NCI-H146 treated with DMSO at 0.1 percent for 48 hours (cell line): ENCODE results near the gene CRACDL.

ENCODE experiments used
- DNase-seq: peaks from one replicate; lab custom pipeline; 2025; ENCODE audit not compliant: unreplicated experiment; lab: John Stamatoyannopoulos, UW

The CRACDL gene

GRCh38 chr2:98826856-98827255 is 109.2 kb downstream of the CRACDL start:
- DNase-seq, result no peak

GRCh38 chr2:98825858-98826257 is 110.2 kb downstream of the CRACDL start:
- no peak for DNase-seq

- no peak for DNase-seq
These were observed 110.6 kb downstream of the CRACDL start for GRCh38 chr2:98825404-98825803.

- DNase-seq, result no peak
These were observed 111.0 kb downstream of the CRACDL start for GRCh38 chr2:98825020-98825350.

GRCh38 chr2:98824256-98825019 is 111.6 kb downstream of the CRACDL start:
- no peak for DNase-seq

- DNase-seq, result no peak
These were observed 112.5 kb downstream of the CRACDL start for GRCh38 chr2:98823196-98824170.

- no peak for DNase-seq
These were observed 113.5 kb downstream of the CRACDL start for GRCh38 chr2:98822301-98823164.

GRCh38 chr2:98821629-98822135 is 114.3 kb downstream of the CRACDL start:
- no peak for DNase-seq

GRCh38 chr2:98819231-98819766 is 116.7 kb downstream of the CRACDL start:
- no peak for DNase-seq

GRCh38 chr2:98818164-98818563 is 117.9 kb downstream of the CRACDL start:
- no peak for DNase-seq

GRCh38 chr2:98816281-98816680 is 119.7 kb downstream of the CRACDL start:
- no peak for DNase-seq

- DNase-seq, result no peak
These were observed 120.2 kb downstream of the CRACDL start for GRCh38 chr2:98815795-98816194.

- DNase-seq, result no peak
These were observed 124.3 kb downstream of the CRACDL start for GRCh38 chr2:98811766-98812165.

GRCh38 chr2:98810588-98810928 is 125.5 kb downstream of the CRACDL start:
- DNase-seq, result no peak

- no peak for DNase-seq
These were observed 126.0 kb downstream of the CRACDL start for GRCh38 chr2:98809878-98810587.

- no peak for DNase-seq
These were observed 126.9 kb downstream of the CRACDL start for GRCh38 chr2:98809116-98809515.

GRCh38 chr2:98808546-98808945 is 127.5 kb downstream of the CRACDL start:
- no peak for DNase-seq

- DNase-seq, result no peak
These were observed 128.1 kb downstream of the CRACDL start for GRCh38 chr2:98807929-98808328.

- no peak for DNase-seq
These were observed 128.8 kb downstream of the CRACDL start for GRCh38 chr2:98807221-98807620.

- peak; percentile 55 for DNase-seq
These were observed 129.8 kb downstream of the CRACDL start for GRCh38 chr2:98806236-98806697.
